H9 (cell line): ENCODE measurements around the gene ABCG1. TPM values are rescaled to one million over a fixed set of nuclear protein-coding genes. Genes with fewer than 3 reads are reported as not detected.

ENCODE experiments used
- DNase-seq: peaks from one replicate; pipeline ENCODE4 v3.0.0-alpha.2; 2017
- H2AFZ ChIP-seq: one replicate; pipeline ENCODE4 v1.6.1; 2013; ENCODE audit warnings: mild to moderate bottlenecking, low read length, control low read depth, moderate library complexity
- H2AK5ac ChIP-seq: 2 replicates; pipeline ENCODE4 v1.6.1; 2013; ENCODE audit warnings: low read length, control low read depth, mixed read lengths; ENCODE audit not compliant: insufficient read length
- H2BK120ac ChIP-seq: one replicate; pipeline ENCODE4 v1.6.1; 2013; ENCODE audit warnings: low read depth, mild to moderate bottlenecking, low read length, control low read depth, inconsistent platforms; ENCODE audit not compliant: poor library complexity, severe bottlenecking
- H2BK12ac ChIP-seq: 2 replicates; pipeline ENCODE4 v1.6.1; 2013; ENCODE audit warnings: low read length, control low read depth, mixed read lengths, low read depth; ENCODE audit not compliant: insufficient read length
- H2BK15ac ChIP-seq: 2 replicates; pipeline ENCODE4 v1.6.1; 2013; ENCODE audit warnings: low read depth, low read length, control low read depth
- H2BK20ac ChIP-seq: one replicate; pipeline ENCODE4 v1.6.1; 2013; ENCODE audit warnings: low read depth, mild to moderate bottlenecking, low read length, control low read depth, inconsistent platforms; ENCODE audit not compliant: poor library complexity, severe bottlenecking
- H2BK5ac ChIP-seq: 2 replicates; pipeline ENCODE4 v1.6.1; 2013; ENCODE audit warnings: low read length, control low read depth, mixed read lengths; ENCODE audit not compliant: insufficient read length
- H3K14ac ChIP-seq: 2 replicates; pipeline ENCODE4 v1.6.1; 2013; ENCODE audit warnings: low read length, control low read depth; ENCODE audit not compliant: insufficient read depth
- H3K18ac ChIP-seq: 2 replicates; pipeline ENCODE4 v1.6.1; 2013; ENCODE audit warnings: low read depth, mild to moderate bottlenecking, mixed read lengths, low read length, control low read depth; ENCODE audit not compliant: insufficient read length
- H3K23ac ChIP-seq: 2 replicates; pipeline ENCODE4 v1.6.1; 2013; ENCODE audit warnings: low read length, control low read depth, mixed read lengths, low read depth; ENCODE audit not compliant: insufficient read length
- H3K23me2 ChIP-seq: 2 replicates; pipeline ENCODE4 v1.6.1; 2013; ENCODE audit warnings: low read depth, mild to moderate bottlenecking, mixed read lengths, low read length, control low read depth; ENCODE audit not compliant: insufficient read length, poor library complexity, severe bottlenecking
- H3K27ac ChIP-seq: 2 replicates; pipeline ENCODE4 v1.5.1; 2013; ENCODE audit warnings: low read length, control low read depth, mixed read lengths, low read depth; ENCODE audit not compliant: insufficient read length
- H3K27me3 ChIP-seq: 2 replicates; pipeline ENCODE4 v1.6.1; 2013; ENCODE audit warnings: low read length, control low read depth, inconsistent platforms; ENCODE audit not compliant: insufficient read depth
- H3K4ac ChIP-seq: 2 replicates; pipeline ENCODE4 v1.6.1; 2013; ENCODE audit warnings: low read depth, mild to moderate bottlenecking, control low read depth, inconsistent platforms, low read length, moderate library complexity
- H3K4me1 ChIP-seq: 2 replicates; pipeline ENCODE4 v1.6.1; 2013; ENCODE audit warnings: low read length, control low read depth, inconsistent platforms; ENCODE audit not compliant: insufficient read depth
- H3K4me2 ChIP-seq: 2 replicates; pipeline ENCODE4 v1.6.1; 2013; ENCODE audit warnings: low read length, control low read depth, mixed read lengths; ENCODE audit not compliant: insufficient read length, insufficient read depth
- H3K56ac ChIP-seq: 2 replicates; pipeline ENCODE4 v1.6.1; 2013; ENCODE audit warnings: low read depth, mild to moderate bottlenecking, mixed read lengths, low read length, control low read depth; ENCODE audit not compliant: insufficient read length
- H3K79me1 ChIP-seq: 2 replicates; pipeline ENCODE4 v1.6.1; 2013; ENCODE audit warnings: low read depth, mild to moderate bottlenecking, moderate library complexity, low read length, control low read depth, inconsistent platforms; ENCODE audit not compliant: insufficient read depth, poor library complexity, severe bottlenecking
- H3K79me2 ChIP-seq: 2 replicates; pipeline ENCODE4 v1.6.1; 2013; ENCODE audit warnings: low read length, control low read depth, inconsistent platforms; ENCODE audit not compliant: insufficient read depth
- H3K9ac ChIP-seq: 2 replicates; pipeline ENCODE4 v1.6.1; 2013; ENCODE audit warnings: low read length, control low read depth, mixed read lengths; ENCODE audit not compliant: insufficient read length; ENCODE audit errors: extremely low read depth
- H3K9me3 ChIP-seq: one replicate; pipeline ENCODE4 v1.6.1; 2013; ENCODE audit warnings: low read depth, low read length, inconsistent platforms; ENCODE audit not compliant: control insufficient read depth
- H3T11ph ChIP-seq: one replicate; pipeline ENCODE4 v1.6.1; 2013; ENCODE audit warnings: mild to moderate bottlenecking, low read length, control low read depth, inconsistent platforms
- H4K20me1 ChIP-seq: one replicate; pipeline ENCODE4 v1.6.1; 2013; ENCODE audit not compliant: control insufficient read depth, insufficient read length, insufficient read depth
- H4K5ac ChIP-seq: 2 replicates; pipeline ENCODE4 v1.6.1; 2013; ENCODE audit warnings: low read depth, mild to moderate bottlenecking, mixed read lengths, low read length, control low read depth; ENCODE audit not compliant: insufficient read length
- H4K8ac ChIP-seq: replicated peaks from 2 replicates; pipeline ENCODE4 v1.6.1; 2013; ENCODE audit warnings: low read length, control low read depth, mixed read lengths, low read depth; ENCODE audit not compliant: insufficient read length
- H4K91ac ChIP-seq: 2 replicates; pipeline ENCODE4 v1.6.1; 2013; ENCODE audit warnings: low read depth, mild to moderate bottlenecking, moderate library complexity, mixed read lengths, low read length, control low read depth; ENCODE audit not compliant: insufficient read length
- H3K27ac Mint-ChIP-seq, 3 experiments: 2 replicates in 2 of 3; 3 replicates in 1 of 3; pipeline ENCODE4 v1.8.0; 2020 to 2021; ENCODE audit warnings: mixed read lengths in 3 of 3, mild to moderate bottlenecking in 1 of 3, moderate library complexity in 1 of 3
- H3K27me3 Mint-ChIP-seq: 2 replicates; pipeline ENCODE4 v1.8.0; 2021; ENCODE audit warnings: low read depth, mild to moderate bottlenecking, moderate library complexity, mixed read lengths
- H3K36me3 Mint-ChIP-seq, 3 experiments: 2 replicates in 2 of 3; 3 replicates in 1 of 3; pipeline ENCODE4 v1.8.0; 2020 to 2021; ENCODE audit warnings: low read depth in 3 of 3, mixed read lengths in 3 of 3; ENCODE audit not compliant: insufficient read depth in 1 of 3
- H3K4me1 Mint-ChIP-seq, 2 experiments: 2 replicates each; pipeline ENCODE4 v1.8.0; 2020; ENCODE audit warnings: mixed read lengths in 2 of 2
- H3K4me3 Mint-ChIP-seq, 2 experiments: 2 replicates in 1 of 2; 3 replicates in 1 of 2; pipeline ENCODE4 v1.8.0; 2020 to 2021; ENCODE audit warnings: mild to moderate bottlenecking in 2 of 2, mixed read lengths in 2 of 2, moderate library complexity in 1 of 2
- H3K9me3 Mint-ChIP-seq, 2 experiments: 2 replicates in 1 of 2; 3 replicates in 1 of 2; pipeline ENCODE4 v1.8.0; 2020; ENCODE audit warnings: mild to moderate bottlenecking in 2 of 2, mixed read lengths in 2 of 2, moderate library complexity in 1 of 2
- CTCF ChIP-seq: fragments of 200-600 bp; sonication (generic); conservative IDR thresholded peaks from 3 replicates; pipeline ENCODE4 v1.8.0; 2021; ENCODE audit warnings: antibody characterized with exemption, mild to moderate bottlenecking
- WGBS: extraction: QIAGEN DNeasy Blood & Tissue Kit; methylation state at CpG from one replicate; pipeline ENCODE4 v1.1.7; 2013; ENCODE audit warnings: missing lambda C conversion rate, low lambda C conversion rate, mixed read lengths; ENCODE audit not compliant: insufficient read length; ENCODE audit errors: extremely low coverage; 5-methylcytosine and 5-hydroxymethylcytosine counted together
- total RNA-seq: library from RNA; stranded (reverse); gene quantifications from 2 replicates; pipeline ENCODE4 v1.2.1, GENCODE V29; 2021

Gene ABCG1
- total RNA-seq, 1 experiment from 2014 or later, result 0.83 TPM

GRCh38 chr21:42183374-42184266 lies 35.3 kb upstream of the ABCG1 start:
- Histone ChIP-seq H2BK15ac (no peak overlapping the region), H3K9ac (no peak overlapping the region), H3K23me2 (no peaks in the 10 kb centered on the region), H3K79me2 (no peaks in the 10 kb centered on the region), H3T11ph (no peak overlapping the region), H3K9me3 (no peaks in the 10 kb centered on the region), H3K23ac (no peak overlapping the region), H2BK12ac (no peak overlapping the region), H3K18ac (peak overlapping the region; percentile 20), H4K91ac (no peak overlapping the region), H3K27ac (no peak overlapping the region), H3K56ac (no peak overlapping the region), H3K79me1 (no peaks in the 10 kb centered on the region), H3K4me1 (no peaks in the 10 kb centered on the region), H3K14ac (no peak overlapping the region), H4K5ac (peak overlapping the region; percentile 25), H2AFZ (no peak overlapping the region), H2AK5ac (no peak overlapping the region), H3K27me3 (no peaks in the 10 kb centered on the region), H2BK5ac (no peak overlapping the region), H3K4ac (no peak overlapping the region), H3K4me2 (no peak overlapping the region), H2BK120ac (no peak overlapping the region), H2BK20ac (no peak overlapping the region), H4K8ac (peak overlapping the region; percentile 24), H4K20me1 (no peaks in the 10 kb centered on the region)
- Mint-ChIP-seq H3K36me3 (no peaks in the 10 kb centered on the region), H3K27me3 (peaks cover 7% of the 10 kb centered on the region), H3K4me1 (peaks cover 4% of the 10 kb centered on the region in 2 experiments; a peak in 3 of 4 replicates), H3K9me3 (peaks cover 0 to 5% of the 10 kb centered on the region in 2 experiments; a peak in 1 of 5 replicates), H3K4me3 (no peak overlapping the region), H3K27ac (no peak overlapping the region)
- WGBS, result 90% methylated on average over 5 of the region's 6 CpGs
- no peak for TF ChIP-seq CTCF
- no peak for DNase-seq
